Measurements from ENCODE around the gene TFDP1.
"Not testable (repeated sequence)": the region's sequence is repeated elsewhere in the genome, so short reads cannot be mapped to it uniquely, and the experiment has no call there.

TFDP1 gene

GRCh38 chr13:113589961-113590339 lies 5.4 kb downstream of the TFDP1 start:
- no peak for TF ChIP-seq POLR2A (IDR thresholded peaks at IDR 0.05; ENCODE audit: low read depth, low read length)
- FAIRE-seq (no peak), DNase-seq (ENCODE audit: insufficient read length, low spot score) (no peak)

DNA sequence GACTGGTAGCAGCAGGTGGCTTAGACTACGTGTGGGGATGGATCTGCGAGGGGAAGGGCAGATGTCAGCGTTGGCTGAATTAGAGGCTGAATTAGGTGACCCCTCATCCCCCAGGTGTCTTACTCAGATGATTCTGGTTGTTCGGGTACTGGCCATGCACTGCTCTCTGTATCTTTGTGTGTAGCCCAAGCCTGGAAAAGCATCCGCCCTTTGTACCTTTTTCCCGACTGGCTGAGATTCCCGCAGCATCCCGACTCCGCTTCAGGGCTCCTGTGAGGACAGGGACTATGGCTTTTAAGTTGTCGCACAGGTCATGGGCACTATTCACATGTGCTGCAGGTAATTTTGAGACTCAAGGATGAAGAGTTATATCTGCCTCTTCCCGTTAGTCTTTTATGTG lies 7.2 kb downstream of the TFDP1 start:
- DNase-seq (ENCODE audit: insufficient read length, low spot score) (no peak), FAIRE-seq (no peak)
- no peak for TF ChIP-seq POLR2A (IDR thresholded peaks at IDR 0.05; ENCODE audit: low read depth, low read length)

- DNase-seq (ENCODE audit: insufficient read length, low spot score) (no peak), FAIRE-seq (no peak)
- no peak for TF ChIP-seq POLR2A (IDR thresholded peaks at IDR 0.05; ENCODE audit: low read depth, low read length)
Measured at GRCh38 chr13:113592571-113592970, 8.0 kb downstream of the TFDP1 start.

- DNase-seq (ENCODE audit: insufficient read length, low spot score); FAIRE-seq: not testable (repeated sequence)
Measured at GRCh38 chr13:113594066-113594821, 9.7 kb downstream of the TFDP1 start.

DNA sequence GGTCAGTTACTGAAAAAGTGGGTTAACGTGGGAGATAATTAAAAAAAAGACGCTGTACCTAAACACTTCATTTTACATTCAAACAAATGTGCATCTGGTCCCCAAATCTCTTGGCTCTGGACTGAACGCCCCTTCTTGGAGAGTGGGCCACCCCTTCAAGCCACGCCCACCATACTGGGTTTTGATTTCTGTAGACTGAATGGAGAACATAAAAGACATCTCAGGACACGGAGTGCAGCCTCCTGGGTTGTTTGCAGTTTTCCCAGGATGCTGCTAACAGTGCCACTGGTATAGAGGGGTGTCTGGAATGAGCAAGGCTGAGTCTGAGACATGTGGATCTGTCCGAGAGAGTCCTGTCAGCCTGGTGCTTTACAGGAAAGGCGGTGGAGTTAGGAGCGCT lies 10.6 kb downstream of the TFDP1 start:
- TF ChIP-seq POLR2A (IDR thresholded peaks at IDR 0.05; ENCODE audit: low read depth, low read length) = no peak
- FAIRE-seq = no peak
- no peak for DNase-seq (ENCODE audit: insufficient read length, low spot score)

GRCh38 chr13:113596321-113597200 lies 12.0 kb downstream of the TFDP1 start:
- no peak for TF ChIP-seq POLR2A (IDR thresholded peaks at IDR 0.05; ENCODE audit: low read depth, low read length)
- FAIRE-seq (no peak), DNase-seq (ENCODE audit: insufficient read length, low spot score) (no peak)

- no peak for TF ChIP-seq POLR2A (IDR thresholded peaks at IDR 0.05; ENCODE audit: low read depth, low read length)
- no peak for DNase-seq (ENCODE audit: insufficient read length, low spot score)
- no peak for FAIRE-seq
Measured at GRCh38 chr13:113597391-113598080, 13.0 kb downstream of the TFDP1 start.

DNA sequence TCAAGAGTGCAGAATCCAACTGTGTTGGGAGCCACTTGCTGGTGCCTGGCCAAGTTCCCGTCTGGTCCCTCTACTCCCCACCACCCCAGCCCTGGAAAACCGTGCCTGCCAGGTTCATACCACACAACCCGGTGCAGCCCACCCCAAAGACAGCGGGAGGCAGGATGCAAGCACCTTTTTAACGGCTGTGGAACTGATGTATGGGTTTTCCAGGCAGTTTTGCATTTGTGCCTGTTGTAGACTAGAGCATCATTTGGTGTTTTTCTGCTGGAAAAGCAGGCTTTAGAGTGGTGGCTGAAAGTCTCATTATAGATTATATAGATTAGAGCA lies 13.5 kb downstream of the TFDP1 start:
- no peak for DNase-seq (ENCODE audit: insufficient read length, low spot score)
- TF ChIP-seq POLR2A (IDR thresholded peaks at IDR 0.05; ENCODE audit: low read depth, low read length) = no peak
- no peak for FAIRE-seq

GRCh38 chr13:113598481-113598880 lies 13.9 kb downstream of the TFDP1 start:
- no peak for DNase-seq (ENCODE audit: insufficient read length, low spot score)
- FAIRE-seq = no peak
- TF ChIP-seq POLR2A (IDR thresholded peaks at IDR 0.05; ENCODE audit: low read depth, low read length) = no peak

DNA sequence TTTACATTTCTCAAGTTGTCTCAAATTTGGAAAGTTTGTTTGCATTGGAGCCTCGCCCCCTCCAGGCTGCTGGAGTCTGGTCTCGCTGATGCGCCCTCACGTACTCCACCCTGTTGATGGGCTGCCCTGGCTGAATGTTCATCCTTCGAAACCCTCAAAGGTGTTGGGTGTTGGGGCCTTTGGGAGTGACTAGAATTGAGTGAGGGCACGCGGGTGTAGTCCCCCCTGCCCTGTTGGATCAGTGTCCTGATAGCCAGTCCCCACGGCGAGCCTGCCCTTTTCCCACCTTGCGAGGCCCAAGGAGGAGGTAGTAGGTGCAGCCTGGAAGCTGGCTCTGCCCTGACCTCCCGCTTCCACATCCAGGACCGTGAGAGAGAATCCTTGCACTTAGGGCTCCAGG lies 14.8 kb downstream of the TFDP1 start:
- FAIRE-seq = no peak
- no peak for TF ChIP-seq POLR2A (IDR thresholded peaks at IDR 0.05; ENCODE audit: low read depth, low read length)
- no peak for DNase-seq (ENCODE audit: insufficient read length, low spot score)

- DNase-seq (ENCODE audit: insufficient read length, low spot score) = no peak
- no peak for FAIRE-seq
- TF ChIP-seq POLR2A (IDR thresholded peaks at IDR 0.05; ENCODE audit: low read depth, low read length) = no peak
Measured at GRCh38 chr13:113601166-113602070, 16.9 kb downstream of the TFDP1 start.

DNA sequence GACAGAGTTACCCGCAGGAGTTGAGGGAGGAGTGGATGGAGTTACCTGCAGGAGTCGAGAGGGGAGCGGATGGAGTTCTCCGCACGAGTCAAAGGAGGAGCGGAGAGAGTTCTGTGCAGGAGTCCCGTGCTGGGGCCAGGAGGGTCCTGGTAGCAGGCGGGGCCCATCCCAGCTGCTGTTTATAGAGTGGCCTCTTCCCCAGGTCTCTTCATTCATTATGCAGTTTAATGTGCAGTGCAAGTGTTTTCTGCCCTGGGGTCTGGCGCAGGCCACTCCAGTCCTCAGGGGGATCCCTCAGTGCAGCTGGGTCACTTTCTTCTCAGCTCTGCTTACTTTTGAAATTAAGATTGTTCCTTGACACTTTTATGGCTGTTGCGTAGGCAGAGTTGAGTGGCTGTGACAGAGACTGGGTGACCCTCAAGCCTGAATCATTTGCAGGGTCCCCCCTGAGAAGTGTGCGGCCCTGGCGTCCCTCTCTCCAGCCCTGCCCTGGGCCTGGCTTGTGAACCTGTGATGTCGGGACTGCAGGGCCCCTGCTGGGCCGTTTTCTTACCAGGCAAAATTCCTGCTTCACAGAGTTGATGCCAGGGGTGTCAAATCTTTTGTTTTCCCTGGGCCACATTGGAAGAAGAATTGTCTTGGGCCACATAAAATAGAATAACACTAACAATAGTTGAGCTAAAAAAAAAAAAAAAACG lies 17.9 kb downstream of the TFDP1 start:
- FAIRE-seq (no peak), DNase-seq (ENCODE audit: insufficient read length, low spot score) (no peak)
- TF ChIP-seq POLR2A (IDR thresholded peaks at IDR 0.05; ENCODE audit: low read depth, low read length) = no peak

GRCh38 chr13:113603116-113603710 lies 18.7 kb downstream of the TFDP1 start:
- DNase-seq (ENCODE audit: insufficient read length, low spot score) (no peak), FAIRE-seq (no peak)
- TF ChIP-seq POLR2A (IDR thresholded peaks at IDR 0.05; ENCODE audit: low read depth, low read length) = no peak

Data from H54 (cell line).